ENCODE measurements around the gene GTPBP1. TPM values are rescaled to one million over a fixed set of nuclear protein-coding genes. Genes with fewer than 3 reads are reported as not detected.

Gene GTPBP1
- polyA plus RNA-seq, 4 donors, result 32.2 to 58.0 (median 44.1) TPM

GRCh38 chr22:38756711-38757463 is 51.1 kb downstream of the GTPBP1 start:
- no peak for DNase-seq (ENCODE audit: low read depth in 4 of 4, low spot score in 3 of 4)

- no peak for DNase-seq (ENCODE audit: low read depth in 4 of 4, low spot score in 3 of 4)
Measured at GRCh38 chr22:38757464-38757757, 51.7 kb downstream of the GTPBP1 start.

- DNase-seq (ENCODE audit: low read depth in 4 of 4, low spot score in 3 of 4), result no peak
Measured at GRCh38 chr22:38758276-38758945, 52.7 kb downstream of the GTPBP1 start.

- DNase-seq (ENCODE audit: low read depth in 4 of 4, low spot score in 3 of 4), result no peak
Measured at GRCh38 chr22:38759005-38759404, 53.3 kb downstream of the GTPBP1 start.

GRCh38 chr22:38760477-38761201 is 54.9 kb downstream of the GTPBP1 start:
- no peak for DNase-seq (ENCODE audit: low read depth in 4 of 4, low spot score in 3 of 4)

- DNase-seq (ENCODE audit: low read depth in 4 of 4, low spot score in 3 of 4), result no peak
Measured at GRCh38 chr22:38761202-38762162, 55.7 kb downstream of the GTPBP1 start.

- DNase-seq (ENCODE audit: low read depth in 4 of 4, low spot score in 3 of 4), result no peak
Measured at GRCh38 chr22:38762551-38762983, 56.8 kb downstream of the GTPBP1 start.

GRCh38 chr22:38766076-38766777 is 60.5 kb downstream of the GTPBP1 start:
- no peak for DNase-seq (ENCODE audit: low read depth in 4 of 4, low spot score in 3 of 4)

GRCh38 chr22:38767313-38767712 is 61.6 kb downstream of the GTPBP1 start:
- DNase-seq (ENCODE audit: low read depth in 4 of 4, low spot score in 3 of 4), result no peak

- DNase-seq (ENCODE audit: low read depth in 4 of 4, low spot score in 3 of 4), result no peak
Measured at GRCh38 chr22:38768036-38768435, 62.3 kb downstream of the GTPBP1 start.

GRCh38 chr22:38770257-38770949 is 64.7 kb downstream of the GTPBP1 start:
- DNase-seq (ENCODE audit: low read depth in 4 of 4, low spot score in 3 of 4), result no peak

- no peak for DNase-seq (ENCODE audit: low read depth in 4 of 4, low spot score in 3 of 4)
Measured at GRCh38 chr22:38772623-38772873, 66.8 kb downstream of the GTPBP1 start.

GRCh38 chr22:38773363-38773946 is 67.7 kb downstream of the GTPBP1 start:
- no peak for DNase-seq (ENCODE audit: low read depth in 4 of 4, low spot score in 3 of 4)

- no peak for DNase-seq (ENCODE audit: low read depth in 4 of 4, low spot score in 3 of 4)
Measured at GRCh38 chr22:38774496-38775166, 68.9 kb downstream of the GTPBP1 start.

- DNase-seq (ENCODE audit: low read depth in 4 of 4, low spot score in 3 of 4), result no peak
Measured at GRCh38 chr22:38775656-38776055, 69.9 kb downstream of the GTPBP1 start.

- DNase-seq (ENCODE audit: low read depth in 4 of 4, low spot score in 3 of 4), result no peak
Measured at GRCh38 chr22:38776086-38776485, 70.3 kb downstream of the GTPBP1 start.

GRCh38 chr22:38777087-38777671 is 71.4 kb downstream of the GTPBP1 start:
- DNase-seq (ENCODE audit: low read depth in 4 of 4, low spot score in 3 of 4), result no peak

- no peak for DNase-seq (ENCODE audit: low read depth in 4 of 4, low spot score in 3 of 4)
Measured at GRCh38 chr22:38781033-38781432, 75.3 kb downstream of the GTPBP1 start.
